HG03432 (cell line): ENCODE measurements around the gene CYTH4.
"Not testable (repeated sequence)": the region's sequence is repeated elsewhere in the genome, so short reads cannot be mapped to it uniquely, and the experiment has no call there.

Source experiments
- ATAC-seq: cut with Tn5 transposase; IDR thresholded peaks from one replicate; pipeline ENCODE4 v1.9.1; 2021; ENCODE audit warnings: mild to moderate bottlenecking, moderate library complexity; ENCODE audit not compliant: unreplicated experiment

The CYTH4 gene

DNA sequence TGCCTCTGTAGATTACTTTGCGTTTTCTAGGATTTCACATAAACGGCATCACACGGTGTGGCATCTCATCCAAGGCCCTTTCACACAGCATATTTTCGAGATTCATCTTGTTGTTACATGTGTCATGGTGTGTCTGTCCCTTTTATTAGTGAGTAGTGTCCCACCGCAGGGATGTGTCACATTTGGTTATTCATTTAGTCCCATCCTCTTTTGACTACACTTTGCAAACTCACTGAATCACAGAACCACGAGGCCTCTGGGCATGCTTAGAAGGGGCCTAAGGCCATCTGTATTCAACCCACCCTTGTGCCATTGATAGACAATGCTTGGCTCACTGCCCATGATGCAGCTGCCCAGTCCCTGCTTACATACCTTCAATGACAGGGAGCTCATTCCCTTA, 34.1 kb upstream of the CYTH4 start:
- no peak for ATAC-seq

DNA sequence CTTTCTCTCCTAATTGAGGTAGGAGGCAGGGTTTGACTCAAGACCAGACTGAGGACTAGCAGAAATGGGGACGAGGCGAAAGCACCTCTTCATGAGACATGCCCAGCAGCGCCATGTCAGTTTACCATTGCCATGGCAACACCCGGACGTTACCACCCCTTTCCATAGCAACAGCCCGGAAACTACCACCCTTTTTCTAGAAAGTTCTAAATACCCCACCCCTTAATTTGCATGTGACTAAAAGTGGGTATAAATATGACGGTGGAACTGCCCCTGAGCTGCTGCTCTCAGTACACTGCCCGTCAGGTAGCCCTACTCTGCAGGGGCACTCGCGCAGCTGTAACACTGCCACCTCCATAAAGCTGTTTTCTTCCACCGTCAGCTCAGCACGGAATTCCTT, 32.3 kb upstream of the CYTH4 start:
- no peak for ATAC-seq

- ATAC-seq: not testable (repeated sequence)
These were observed 30.5 kb upstream of the CYTH4 start for GRCh38 chr22:37251836-37252235.

GRCh38 chr22:37253126-37253660, 29.1 kb upstream of the CYTH4 start:
- no peak for ATAC-seq

GRCh38 chr22:37254209-37254866, 28.0 kb upstream of the CYTH4 start:
- no peak for ATAC-seq

- no peak for ATAC-seq
These were observed 27.5 kb upstream of the CYTH4 start for GRCh38 chr22:37254867-37255233.

- ATAC-seq: no peak
These were observed 26.7 kb upstream of the CYTH4 start for GRCh38 chr22:37255558-37256006.

- ATAC-seq: no peak
These were observed 26.1 kb upstream of the CYTH4 start for GRCh38 chr22:37256075-37256726.

GRCh38 chr22:37258005-37258752, 24.1 kb upstream of the CYTH4 start:
- ATAC-seq: no peak

- no peak for ATAC-seq
These were observed 23.4 kb upstream of the CYTH4 start for GRCh38 chr22:37258753-37259401.

- no peak for ATAC-seq
These were observed 22.7 kb upstream of the CYTH4 start for GRCh38 chr22:37259540-37260029.

- no peak for ATAC-seq
These were observed 22.0 kb upstream of the CYTH4 start for GRCh38 chr22:37260155-37260795.

DNA sequence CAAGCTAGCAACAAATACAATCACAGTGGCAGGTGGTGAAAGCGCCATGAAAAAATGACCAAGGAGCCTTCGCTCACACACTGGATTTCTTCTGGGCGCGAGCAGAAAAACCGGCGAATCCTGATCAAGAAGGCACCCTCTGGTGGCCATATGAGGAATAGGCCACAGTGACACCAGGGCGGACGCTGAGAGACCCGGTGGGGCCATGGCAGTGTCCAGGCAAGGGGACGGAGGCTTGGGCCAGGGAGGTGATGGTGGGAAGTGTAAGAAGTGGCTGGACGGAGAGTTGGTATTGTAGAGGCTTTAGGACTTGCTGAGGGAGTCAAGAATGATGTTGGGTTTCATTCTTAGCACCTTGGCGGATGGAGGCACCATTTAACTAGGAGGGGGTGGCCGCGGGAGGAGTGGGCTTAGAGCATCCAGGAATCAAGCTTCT, 21.4 kb upstream of the CYTH4 start:
- ATAC-seq: no peak

DNA sequence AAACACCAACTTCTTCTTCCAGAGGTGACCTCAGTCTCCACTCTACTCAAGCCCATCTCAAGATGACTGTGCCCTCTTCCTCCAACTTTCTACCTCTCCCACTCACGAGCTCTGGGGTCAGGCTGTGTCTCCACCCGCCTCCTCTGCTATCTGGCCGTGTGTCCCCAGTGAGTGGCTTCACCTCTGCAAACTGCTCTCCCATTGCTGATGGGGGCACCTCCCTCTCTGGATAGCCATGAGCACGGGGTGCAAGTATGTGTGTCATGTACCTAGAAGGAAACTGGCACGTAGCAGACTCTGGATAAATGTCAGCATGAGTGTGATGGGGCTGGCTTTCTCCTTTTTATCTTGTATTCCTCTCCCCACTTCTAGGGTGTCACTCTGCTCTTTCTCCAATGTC, 20.0 kb upstream of the CYTH4 start:
- no peak for ATAC-seq

- ATAC-seq: no peak
These were observed 18.1 kb upstream of the CYTH4 start for GRCh38 chr22:37263966-37264887.

- ATAC-seq: no peak
These were observed 15.7 kb upstream of the CYTH4 start for GRCh38 chr22:37266581-37267134.

GRCh38 chr22:37267135-37267587, 15.1 kb upstream of the CYTH4 start:
- peak; percentile 69 for ATAC-seq

- ATAC-seq: no peak
These were observed 14.5 kb upstream of the CYTH4 start for GRCh38 chr22:37267661-37268413.
